SK-N-SH treated with all-trans-retinoic acid at 6 μM for 48 hours (cell line): ENCODE data around the gene KLK14.

Experiments used
- CREB5 ChIP-seq: fragments of 250-450 bp; sonication (Bioruptor Pico); IDR thresholded peaks from 2 replicates; pipeline ENCODE4 v1.5.1; 2020; ENCODE audit warnings: low read depth, mild to moderate bottlenecking, moderate library complexity
- PATZ1 ChIP-seq: fragments of 250-450 bp; sonication (Bioruptor Pico); IDR thresholded peaks from 2 replicates; pipeline ENCODE4 v1.8.0; 2020; ENCODE audit warnings: mild to moderate bottlenecking, moderate library complexity, borderline replicate concordance
- TSHZ2 ChIP-seq: fragments of 250-450 bp; sonication (Bioruptor Pico); IDR thresholded peaks from 2 replicates; pipeline ENCODE4 v1.5.0; 2020; ENCODE audit warnings: mild to moderate bottlenecking, moderate library complexity
- ZFP3 ChIP-seq: fragments of 250-450 bp; sonication (Bioruptor Pico); IDR thresholded peaks from 2 replicates; pipeline ENCODE4 v1.5.0; 2020; ENCODE audit warnings: mild to moderate bottlenecking, moderate library complexity
- ZFP30 ChIP-seq: fragments of 450-650 bp; formaldehyde crosslinking; IDR thresholded peaks from 2 replicates; pipeline ENCODE4 v1.5.0; 2022; ENCODE audit warnings: mild to moderate bottlenecking, moderate library complexity
- ZNF565 ChIP-seq: fragments of 450-650 bp; formaldehyde crosslinking; conservative IDR thresholded peaks from 2 replicates; pipeline ENCODE4 v1.5.0; 2020; ENCODE audit warnings: low read depth, mild to moderate bottlenecking, moderate library complexity
- ZNF70 ChIP-seq: fragments of 450-650 bp; formaldehyde crosslinking; IDR thresholded peaks from 2 replicates; pipeline ENCODE4 v1.5.0; 2020; ENCODE audit warnings: mild to moderate bottlenecking, moderate library complexity

GRCh38 chr19:51034704-51035103 lies 48.0 kb downstream of the KLK14 start, which contains the start of gene KLK12:
- TF ChIP-seq CREB5 (CRISPR knock-in tag) = no peak
- no peak for TF ChIP-seq ZFP3 (CRISPR knock-in tag)
- no peak for TF ChIP-seq PATZ1 (CRISPR knock-in tag)
- TF ChIP-seq ZNF565 = no peak
- TF ChIP-seq ZNF70 (CRISPR knock-in tag) = no peak
- no peak for TF ChIP-seq ZFP30
- no peak for TF ChIP-seq TSHZ2 (CRISPR knock-in tag)
